ENCODE measurements around the gene AMPD3.

AMPD3 gene

DNA sequence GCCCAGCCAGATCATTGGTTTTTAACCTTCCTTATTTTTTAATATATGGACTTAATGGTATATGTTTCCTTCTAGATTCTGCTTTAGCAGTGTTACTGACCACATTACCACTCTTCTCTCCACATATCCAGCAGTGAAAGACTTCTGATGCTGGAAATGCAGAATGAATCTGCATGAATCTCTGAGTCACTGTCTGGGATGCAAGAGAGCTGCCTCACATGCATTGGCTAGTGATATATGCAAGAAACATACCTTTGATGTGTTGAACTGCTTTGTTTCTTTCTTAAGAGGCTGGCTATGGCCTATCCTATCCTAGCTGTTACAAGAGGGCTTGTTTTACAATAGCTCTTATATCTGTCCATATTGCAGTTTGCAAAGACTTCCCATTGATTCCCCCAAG is 16.6 kb upstream of the AMPD3 start:
- DNase-seq (ENCODE audit: low read depth): no peak
- no peak overlapping the region for H3K4me3 ChIP-seq (ENCODE audit: low read depth, low read length)
- TF ChIP-seq, protein P1, sequence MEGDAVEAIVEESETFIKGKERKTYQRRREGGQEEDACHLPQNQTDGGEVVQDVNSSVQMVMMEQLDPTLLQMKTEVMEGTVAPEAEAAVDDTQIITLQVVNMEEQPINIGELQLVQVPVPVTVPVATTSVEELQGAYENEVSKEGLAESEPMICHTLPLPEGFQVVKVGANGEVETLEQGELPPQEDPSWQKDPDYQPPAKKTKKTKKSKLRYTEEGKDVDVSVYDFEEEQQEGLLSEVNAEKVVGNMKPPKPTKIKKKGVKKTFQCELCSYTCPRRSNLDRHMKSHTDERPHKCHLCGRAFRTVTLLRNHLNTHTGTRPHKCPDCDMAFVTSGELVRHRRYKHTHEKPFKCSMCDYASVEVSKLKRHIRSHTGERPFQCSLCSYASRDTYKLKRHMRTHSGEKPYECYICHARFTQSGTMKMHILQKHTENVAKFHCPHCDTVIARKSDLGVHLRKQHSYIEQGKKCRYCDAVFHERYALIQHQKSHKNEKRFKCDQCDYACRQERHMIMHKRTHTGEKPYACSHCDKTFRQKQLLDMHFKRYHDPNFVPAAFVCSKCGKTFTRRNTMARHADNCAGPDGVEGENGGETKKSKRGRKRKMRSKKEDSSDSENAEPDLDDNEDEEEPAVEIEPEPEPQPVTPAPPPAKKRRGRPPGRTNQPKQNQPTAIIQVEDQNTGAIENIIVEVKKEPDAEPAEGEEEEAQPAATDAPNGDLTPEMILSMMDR (IDR thresholded peaks at IDR 0.05; ENCODE audit: insufficient read depth, low read depth, low read length, missing control alignments): no peak

DNA sequence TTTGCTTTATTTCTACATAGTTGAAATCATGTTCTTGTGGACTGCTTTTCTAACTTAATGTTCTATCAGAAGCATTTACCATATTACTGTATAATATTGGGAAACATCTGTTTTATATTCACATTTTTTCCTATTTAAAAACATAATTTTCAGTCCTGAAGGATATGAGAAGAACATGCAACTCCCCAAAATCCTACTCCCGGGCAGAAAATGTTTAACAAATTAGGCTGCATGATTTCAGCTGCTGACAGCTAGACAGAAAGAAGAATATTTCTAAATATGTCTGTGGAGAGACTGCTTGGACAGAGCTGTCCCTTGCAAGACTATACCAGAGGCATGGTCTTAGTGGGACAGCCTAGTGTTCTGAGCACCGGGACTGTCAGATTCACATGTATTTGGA is 15.7 kb upstream of the AMPD3 start:
- DNase-seq (ENCODE audit: low read depth): no peak
- H3K4me3 ChIP-seq (ENCODE audit: low read depth, low read length): no peak overlapping the region
- TF ChIP-seq, protein P1 (IDR thresholded peaks at IDR 0.05; ENCODE audit: insufficient read depth, low read depth, low read length, missing control alignments): no peak

DNA sequence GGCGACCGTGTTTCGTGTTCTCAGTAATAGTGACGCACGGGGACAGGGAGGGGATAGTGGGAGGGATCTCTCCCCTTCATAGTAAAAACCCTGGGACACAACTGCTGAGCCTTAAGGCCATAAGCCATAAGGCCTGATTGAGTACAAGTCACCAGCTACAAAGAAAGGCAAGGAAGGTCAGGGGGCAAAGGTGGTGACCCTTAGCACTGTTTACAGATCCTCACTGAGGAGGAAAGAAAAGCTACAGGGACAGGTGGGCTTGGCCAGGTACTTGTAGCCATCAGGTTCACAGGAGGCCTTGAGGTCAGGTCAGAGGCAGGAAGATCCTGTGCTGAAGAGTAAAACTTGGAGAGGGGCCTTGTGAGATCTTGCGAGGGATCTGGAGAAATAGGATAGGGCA is 15.1 kb upstream of the AMPD3 start:
- DNase-seq (ENCODE audit: low read depth): no peak
- no peak overlapping the region for H3K4me3 ChIP-seq (ENCODE audit: low read depth, low read length)
- TF ChIP-seq, protein P1 (IDR thresholded peaks at IDR 0.05; ENCODE audit: insufficient read depth, low read depth, low read length, missing control alignments): no peak

DNA sequence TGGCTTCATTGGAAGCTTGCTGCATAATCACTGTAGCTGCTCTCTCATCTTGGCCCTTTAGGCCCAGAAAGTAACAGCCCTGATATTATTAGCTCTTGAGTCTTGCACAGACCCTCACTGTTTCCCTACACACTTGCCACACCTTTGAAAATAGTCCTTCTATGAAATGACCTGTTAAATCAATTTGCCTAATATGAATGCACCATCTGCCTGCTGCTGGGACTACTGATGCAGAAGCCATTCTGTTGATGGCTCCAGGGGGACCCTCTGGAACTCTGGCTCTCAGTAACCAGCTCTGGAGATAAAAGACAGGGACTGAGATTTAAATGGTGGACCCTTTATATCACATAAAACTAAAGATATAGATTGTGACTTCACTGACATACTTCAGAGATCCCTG is 14.7 kb upstream of the AMPD3 start:
- TF ChIP-seq, protein P1 (IDR thresholded peaks at IDR 0.05; ENCODE audit: insufficient read depth, low read depth, low read length, missing control alignments): no peak
- no peak overlapping the region for H3K4me3 ChIP-seq (ENCODE audit: low read depth, low read length)
- DNase-seq (ENCODE audit: low read depth): no peak

DNA sequence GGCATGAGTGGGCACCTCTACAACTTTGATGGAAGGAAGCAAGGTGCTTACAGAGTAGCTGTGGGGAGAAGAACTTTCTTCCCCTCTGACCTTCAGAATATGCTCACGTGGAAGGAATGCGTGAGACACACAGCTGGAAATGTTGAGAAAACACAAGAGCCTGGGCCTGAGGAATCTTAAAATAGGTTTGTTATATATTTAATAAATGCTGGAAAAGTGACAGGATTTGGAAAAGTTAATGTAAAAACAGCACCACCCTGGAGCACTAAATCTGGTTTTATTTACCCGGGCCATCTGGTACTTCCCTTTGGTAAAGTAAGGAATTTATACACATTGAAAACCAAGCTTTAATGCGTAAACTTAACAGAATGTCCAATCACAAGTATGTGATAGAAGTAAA is 14.0 kb upstream of the AMPD3 start:
- TF ChIP-seq, protein P1 (IDR thresholded peaks at IDR 0.05; ENCODE audit: insufficient read depth, low read depth, low read length, missing control alignments): no peak
- DNase-seq (ENCODE audit: low read depth): no peak
- H3K4me3 ChIP-seq (ENCODE audit: low read depth, low read length): no peak overlapping the region

DNA sequence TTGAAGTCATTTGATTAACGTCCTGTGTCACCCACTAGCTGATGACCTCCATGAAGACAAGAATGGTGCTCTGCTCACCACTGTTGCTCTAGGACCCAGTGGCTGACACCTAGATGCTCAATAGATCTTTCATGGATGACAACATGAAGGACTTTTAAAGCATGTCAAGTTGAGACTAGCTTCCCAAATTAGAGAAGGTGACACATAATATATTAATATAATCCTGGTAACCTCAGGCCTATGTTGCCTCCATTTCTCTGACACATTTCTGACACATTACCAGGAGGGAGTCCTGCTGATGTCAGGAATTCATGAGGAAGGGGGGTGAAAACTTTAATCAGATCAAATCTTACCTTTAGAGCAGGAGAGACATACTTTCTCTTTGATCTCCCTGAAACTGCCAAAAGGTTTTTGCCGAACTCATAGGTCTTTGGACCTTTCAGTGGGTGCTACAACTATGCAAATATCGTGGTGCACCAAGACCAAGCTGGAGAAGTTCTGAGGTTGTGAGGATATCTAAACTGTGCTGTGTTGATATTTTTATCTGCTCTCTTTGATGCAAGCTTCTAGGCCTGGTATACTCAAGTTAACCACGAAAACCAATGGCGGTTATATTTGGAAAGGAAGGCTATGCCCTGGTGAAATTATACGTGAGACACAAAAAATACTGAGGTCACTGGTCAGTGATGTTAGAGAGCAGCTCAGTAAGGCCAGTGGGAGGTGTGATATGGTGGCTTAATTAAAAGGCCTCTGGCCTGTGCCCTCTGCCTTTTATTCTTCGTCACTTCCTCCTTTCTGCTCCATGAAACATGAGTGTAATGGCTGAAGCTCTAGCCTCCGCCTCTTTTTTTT is 13.2 kb upstream of the AMPD3 start:
- peak overlapping the region; percentile 28 for H3K4me3 ChIP-seq (ENCODE audit: low read depth, low read length)
- TF ChIP-seq, protein P1 (IDR thresholded peaks at IDR 0.05; ENCODE audit: insufficient read depth, low read depth, low read length, missing control alignments): no peak
- peak; percentile 88 for DNase-seq (ENCODE audit: low read depth)

DNA sequence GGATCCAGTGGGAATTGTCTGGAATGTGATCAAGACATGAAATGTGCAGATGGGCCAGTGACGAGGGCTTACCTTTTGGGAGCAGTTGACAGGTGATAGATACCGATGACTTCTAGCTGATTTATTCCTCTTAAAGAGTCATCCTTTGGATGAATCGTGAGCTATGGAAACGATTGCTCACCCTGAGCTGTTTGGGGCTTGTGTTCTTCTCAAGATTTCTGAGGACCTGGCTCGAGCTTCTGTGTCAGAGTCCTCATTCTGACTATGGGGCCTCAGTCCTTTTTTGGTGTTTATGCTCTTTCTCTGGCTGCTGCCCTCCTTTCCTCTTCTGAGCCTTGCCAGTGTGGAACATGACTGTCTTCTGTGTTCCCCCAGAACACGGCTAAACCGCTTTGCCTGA is 11.9 kb upstream of the AMPD3 start:
- TF ChIP-seq, protein P1 (IDR thresholded peaks at IDR 0.05; ENCODE audit: insufficient read depth, low read depth, low read length, missing control alignments): no peak
- no peak for DNase-seq (ENCODE audit: low read depth)
- H3K4me3 ChIP-seq (ENCODE audit: low read depth, low read length): no peak overlapping the region
